Adrenal gland (tissue), 5 donors: ENCODE measurements around the gene DCN.

Experiments
- POLR2A ChIP-seq, 2 donors: fragments of 450-650 bp; IDR thresholded peaks; one replicate each; pipeline ENCODE4 v1.6.1; 2017; ENCODE audit warnings: antibody characterized with exemption in 2 of 2, mild to moderate bottlenecking in 2 of 2, moderate library complexity in 1 of 2
- TF ChIP-seq, protein P1 (sequence below), 6 experiments: fragments of 450-650 bp in 4 of 6; fragments of 200-600 bp in 2 of 6; sonication (generic) in 1 of 6; IDR thresholded peaks; 1 replicate in 5 of 6; 2 replicates in 1 of 6; pipeline versions ENCODE4 v1.5.1 to v1.8.0; 2016 to 2021; ENCODE audit warnings: antibody characterized with exemption in 6 of 6, mild to moderate bottlenecking in 2 of 6, moderate library complexity in 1 of 6
- donor health status: DM: no; HTN: no; CAD: no.

DNA sequence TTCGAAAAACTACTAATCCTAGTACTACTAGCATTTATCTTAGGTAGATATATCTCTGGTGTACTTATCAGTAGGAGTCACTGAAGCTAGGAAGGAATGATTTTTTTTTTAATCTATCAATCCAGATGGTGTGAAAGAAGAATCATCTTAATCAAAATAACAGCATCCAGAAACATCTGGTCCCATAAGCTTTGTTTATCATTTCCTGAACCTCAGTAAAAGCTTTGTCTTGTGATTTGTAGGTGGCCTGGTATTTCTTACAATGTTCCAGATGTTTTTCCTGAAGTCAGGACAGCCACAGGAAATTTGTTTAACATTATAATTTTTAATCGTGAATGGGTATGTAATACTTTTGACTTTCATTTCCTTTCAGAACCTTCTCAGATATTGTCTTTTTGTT, 43.3 kb downstream of the DCN start:
- TF ChIP-seq, protein P1, sequence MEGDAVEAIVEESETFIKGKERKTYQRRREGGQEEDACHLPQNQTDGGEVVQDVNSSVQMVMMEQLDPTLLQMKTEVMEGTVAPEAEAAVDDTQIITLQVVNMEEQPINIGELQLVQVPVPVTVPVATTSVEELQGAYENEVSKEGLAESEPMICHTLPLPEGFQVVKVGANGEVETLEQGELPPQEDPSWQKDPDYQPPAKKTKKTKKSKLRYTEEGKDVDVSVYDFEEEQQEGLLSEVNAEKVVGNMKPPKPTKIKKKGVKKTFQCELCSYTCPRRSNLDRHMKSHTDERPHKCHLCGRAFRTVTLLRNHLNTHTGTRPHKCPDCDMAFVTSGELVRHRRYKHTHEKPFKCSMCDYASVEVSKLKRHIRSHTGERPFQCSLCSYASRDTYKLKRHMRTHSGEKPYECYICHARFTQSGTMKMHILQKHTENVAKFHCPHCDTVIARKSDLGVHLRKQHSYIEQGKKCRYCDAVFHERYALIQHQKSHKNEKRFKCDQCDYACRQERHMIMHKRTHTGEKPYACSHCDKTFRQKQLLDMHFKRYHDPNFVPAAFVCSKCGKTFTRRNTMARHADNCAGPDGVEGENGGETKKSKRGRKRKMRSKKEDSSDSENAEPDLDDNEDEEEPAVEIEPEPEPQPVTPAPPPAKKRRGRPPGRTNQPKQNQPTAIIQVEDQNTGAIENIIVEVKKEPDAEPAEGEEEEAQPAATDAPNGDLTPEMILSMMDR (IDR thresholded peaks at IDR 0.05) = no peak
- TF ChIP-seq POLR2A (IDR thresholded peaks at IDR 0.05) = no peak
